Activated CD8-positive, alpha-beta memory T cell treated with anti-CD3 and anti-CD28 coated beads, Interleukin-2, amount 50 U/mL, for 4 hours (primary cell): ENCODE data around the gene PPP2CA.
A peak's percentile ranks its signal among the peaks of the same experiment; 100 is the strongest.
"Not testable (repeated sequence)": the region's sequence is repeated elsewhere in the genome, so short reads cannot be mapped to it uniquely, and the experiment has no call there.

Experiments
- DNase-seq: peaks from one replicate; pipeline ENCODE4 v3.0.0-alpha.2; 2020

PPP2CA gene

GRCh38 chr5:134225780-134226440, at the start of gene PPP2CA:
Gene PPP2CA (minus strand): TSS chr5:134226073. CDS start chr5:134225861, 212 bp downstream.
- peak; percentile 99 for DNase-seq

- no peak for DNase-seq
These were observed 47.9 kb upstream of the PPP2CA start for GRCh38 chr5:134273642-134274395.

DNA sequence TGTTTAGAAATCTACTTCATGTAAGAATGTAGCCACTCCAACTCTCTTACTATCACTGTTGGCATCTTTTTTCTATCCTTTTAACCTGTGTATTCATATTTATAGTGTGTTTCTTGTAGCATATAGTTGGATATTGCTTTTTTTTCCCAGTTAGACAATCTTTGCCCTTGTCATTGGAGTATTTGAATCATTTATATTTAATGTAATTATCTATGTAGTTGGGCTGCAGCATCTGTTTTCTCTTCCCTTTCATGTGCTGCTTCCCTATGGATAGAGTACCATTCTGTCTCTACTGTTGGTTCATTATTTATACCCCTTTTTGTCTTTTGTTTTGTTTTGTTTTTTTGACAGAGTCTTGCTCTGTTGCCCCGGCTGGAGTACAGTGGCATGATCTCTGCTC, 45.2 kb upstream of the PPP2CA start:
- no peak for DNase-seq

DNA sequence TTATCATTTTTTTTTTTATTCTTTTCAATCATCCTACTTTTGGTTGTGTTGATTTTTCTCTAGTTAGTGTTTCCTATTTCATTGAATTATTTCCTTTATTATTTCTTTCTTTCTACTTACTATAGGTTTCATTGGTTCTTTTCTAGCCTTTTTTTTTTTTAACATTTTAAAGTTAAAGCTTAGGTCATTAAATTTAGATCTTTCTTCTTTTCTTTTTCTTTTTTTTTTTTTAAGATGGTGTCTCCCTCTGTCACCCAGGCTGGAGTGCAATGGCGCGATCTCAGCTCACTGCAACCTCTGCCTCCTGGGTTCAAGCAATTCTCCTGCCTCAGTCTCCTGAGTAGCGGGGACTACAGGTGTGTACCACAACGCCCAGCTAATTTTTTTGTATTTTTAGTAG, 43.0 kb upstream of the PPP2CA start:
- DNase-seq: no peak

DNA sequence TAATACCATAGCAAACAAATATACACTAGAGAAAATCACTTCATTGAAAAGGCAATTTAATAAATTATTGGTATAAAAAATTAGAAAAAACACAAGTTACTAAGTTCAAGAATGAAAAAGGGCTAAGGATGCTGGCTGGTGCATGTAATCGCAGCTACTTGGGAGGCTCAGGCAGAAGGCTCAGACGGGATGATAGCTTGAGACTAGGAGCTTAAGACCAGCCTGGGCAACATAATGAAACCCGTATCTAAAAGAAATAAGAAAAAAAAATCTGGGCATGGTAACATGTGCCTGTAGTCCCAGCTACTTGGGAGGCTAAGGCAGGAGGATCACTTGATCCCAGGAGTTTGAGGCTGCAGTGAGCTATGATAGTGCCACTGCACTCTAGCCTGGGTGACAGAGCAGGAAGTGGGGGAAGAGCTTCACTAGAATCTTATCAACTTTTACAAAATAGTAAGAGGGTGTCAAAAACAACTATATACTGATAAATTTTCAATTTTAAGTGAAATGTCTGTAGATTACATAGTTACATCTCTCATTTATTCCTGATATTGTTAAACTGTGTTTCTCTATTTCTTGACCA, 42.2 kb upstream of the PPP2CA start:
- DNase-seq: no peak

DNA sequence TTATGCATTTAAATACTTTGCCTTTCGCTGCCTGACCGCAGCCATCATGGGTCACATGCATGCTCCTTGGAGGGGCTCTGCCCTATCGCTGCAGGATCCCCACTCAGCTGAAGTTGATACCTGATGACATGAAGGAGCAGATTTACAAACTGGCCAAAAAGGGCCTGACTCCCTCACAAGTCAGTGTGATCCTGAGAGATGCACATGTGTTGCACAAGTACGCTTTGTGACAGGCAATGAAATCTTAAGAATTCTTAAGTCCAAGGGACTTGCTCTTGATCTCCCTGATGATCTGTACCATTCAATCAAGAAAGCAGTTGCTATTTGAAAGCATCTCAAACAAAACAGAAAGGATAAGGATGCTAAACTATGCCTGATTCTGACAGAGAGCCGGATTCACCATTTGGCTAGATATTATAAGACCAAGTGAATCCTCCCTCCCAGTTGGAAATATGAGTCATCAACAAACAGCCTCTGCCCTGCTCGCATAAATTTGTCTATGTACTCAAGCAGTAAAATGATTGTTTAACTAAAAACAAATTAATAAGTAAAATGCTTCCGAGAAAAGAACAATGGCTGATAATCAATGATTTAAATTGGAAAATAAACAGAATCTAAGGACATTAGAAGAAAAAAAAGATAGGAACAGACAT, 41.6 kb upstream of the PPP2CA start:
- no peak for DNase-seq

- no peak for DNase-seq
These were observed 37.9 kb upstream of the PPP2CA start for GRCh38 chr5:134263801-134264200.

DNA sequence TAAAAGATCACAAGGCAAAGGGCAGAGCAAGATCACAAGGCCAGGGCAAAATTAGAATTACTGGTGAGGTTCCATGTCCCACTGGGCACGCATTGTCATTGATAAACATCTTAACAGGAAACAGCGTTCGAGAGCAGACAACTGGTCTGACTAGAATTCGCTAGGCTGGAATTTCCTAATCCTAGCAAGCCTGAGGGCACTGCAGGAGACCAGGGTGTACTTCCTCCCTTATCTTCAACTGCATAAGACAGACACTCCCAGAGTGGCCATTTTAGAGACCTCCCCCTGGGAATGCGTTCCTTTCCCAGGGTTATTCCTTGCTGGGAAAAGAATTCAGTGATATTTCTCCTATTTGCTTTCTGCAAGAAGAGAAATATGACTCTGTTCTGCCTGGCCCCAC, 36.8 kb upstream of the PPP2CA start:
- DNase-seq: not testable (repeated sequence)

GRCh38 chr5:134258896-134259295, 33.0 kb upstream of the PPP2CA start:
- DNase-seq: no peak

DNA sequence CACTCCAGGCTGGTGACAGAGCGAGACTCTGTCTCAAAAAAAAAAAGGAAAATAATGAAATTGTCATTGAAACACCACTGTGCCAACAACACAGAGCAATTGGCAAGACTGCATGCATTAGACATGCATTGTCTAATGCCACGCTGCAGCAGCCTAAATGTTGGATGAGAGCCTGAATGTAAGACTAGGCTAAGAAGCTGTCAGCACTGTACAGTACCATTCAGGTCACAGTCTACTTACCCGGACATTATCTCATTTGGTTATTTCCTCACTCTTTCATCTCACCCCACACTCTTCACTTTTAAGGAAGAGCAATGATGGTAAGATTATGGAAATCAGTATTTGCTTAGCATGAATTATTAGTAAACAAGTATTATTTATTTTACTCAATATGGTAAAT, 31.3 kb upstream of the PPP2CA start:
- no peak for DNase-seq

- DNase-seq: no peak
These were observed 29.7 kb upstream of the PPP2CA start for GRCh38 chr5:134255418-134256150.

- DNase-seq: not testable (repeated sequence)
These were observed 27.7 kb upstream of the PPP2CA start for GRCh38 chr5:134253368-134254153.

- DNase-seq: no peak
These were observed 26.8 kb upstream of the PPP2CA start for GRCh38 chr5:134252671-134253070.

- DNase-seq: no peak
These were observed 25.1 kb upstream of the PPP2CA start for GRCh38 chr5:134250949-134251348.

DNA sequence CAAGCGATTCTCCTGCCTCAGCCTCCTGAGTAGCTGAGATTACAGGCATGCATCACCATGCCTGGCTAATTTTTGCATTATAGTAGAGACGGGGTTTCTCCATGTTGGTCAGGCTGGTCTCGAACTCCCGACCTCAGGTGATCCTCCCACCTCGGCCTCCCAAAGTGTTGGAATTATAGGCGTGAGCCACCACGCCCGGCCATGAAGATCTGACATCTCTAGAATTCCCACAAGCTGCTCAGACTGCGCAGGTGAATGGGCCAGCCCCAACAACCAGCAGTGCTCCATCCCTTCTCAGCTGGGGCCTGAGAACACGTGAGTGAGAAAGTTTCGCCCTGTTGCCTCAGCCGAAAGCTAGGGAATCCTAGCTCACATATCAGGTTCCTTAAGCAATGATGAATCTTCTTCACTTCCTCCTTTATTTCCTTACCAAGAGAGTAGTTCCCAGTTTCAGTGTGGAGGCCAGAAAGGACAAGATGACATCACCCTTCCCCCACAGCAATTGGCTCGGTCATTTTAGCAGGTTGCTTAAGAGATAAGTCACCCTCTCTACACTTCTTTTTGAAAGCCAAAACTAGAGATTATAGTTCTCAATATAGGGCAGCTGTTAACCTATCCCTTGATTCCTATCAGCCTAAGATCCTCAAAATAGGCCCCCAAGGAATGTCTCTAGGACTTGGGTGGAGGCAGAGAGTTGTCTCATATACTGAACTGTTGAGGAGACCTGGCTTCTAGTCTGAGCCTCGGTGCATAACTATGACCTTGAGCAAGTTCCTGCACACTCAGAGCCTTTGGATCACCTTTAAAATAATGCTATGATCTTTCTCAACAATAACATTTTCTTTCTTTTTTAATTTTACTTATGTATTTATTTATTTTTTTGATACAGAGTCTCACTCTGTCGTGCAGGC, 23.9 kb upstream of the PPP2CA start:
- no peak for DNase-seq

DNA sequence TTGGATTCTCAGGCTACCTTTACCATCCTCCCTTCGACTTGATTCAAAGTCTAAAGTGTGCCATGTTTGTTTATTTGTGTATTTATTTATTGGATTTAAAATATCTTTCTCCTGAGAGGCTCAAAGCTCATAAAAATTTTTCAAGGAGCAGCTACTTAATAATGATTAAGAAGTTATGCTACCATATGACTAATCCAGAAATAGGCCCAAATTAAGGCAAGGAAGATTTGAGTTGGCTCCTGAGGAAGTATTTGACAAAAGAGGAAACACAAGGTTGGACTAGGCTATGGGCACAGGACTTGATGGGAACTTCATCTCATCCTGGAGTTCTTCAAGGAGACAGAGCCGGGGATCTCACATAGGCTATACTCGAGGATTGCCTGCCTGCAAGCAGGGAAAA, 22.4 kb upstream of the PPP2CA start:
- no peak for DNase-seq

- no peak for DNase-seq
These were observed 21.8 kb upstream of the PPP2CA start for GRCh38 chr5:134247428-134248224.

GRCh38 chr5:134246771-134247427, 21.0 kb upstream of the PPP2CA start:
- no peak for DNase-seq

DNA sequence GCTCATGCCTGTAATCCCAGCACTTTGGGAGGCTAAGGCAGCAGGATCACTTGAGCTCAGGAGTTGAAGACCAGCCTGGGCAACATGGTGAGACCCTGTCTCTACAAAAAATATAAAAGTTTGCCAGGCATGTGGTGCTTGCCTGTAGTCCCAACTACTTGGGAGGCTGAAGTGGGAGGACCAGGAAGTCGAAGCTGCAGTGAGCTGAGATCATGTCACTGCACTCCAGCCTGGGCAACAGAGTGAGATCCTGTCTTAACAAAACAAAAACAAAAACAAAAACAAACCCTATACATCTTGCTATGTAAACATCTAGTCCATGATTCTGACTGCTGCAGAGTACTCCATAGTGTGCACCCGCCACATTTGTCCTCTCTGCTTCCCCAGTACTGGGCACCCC, 19.8 kb upstream of the PPP2CA start:
- no peak for DNase-seq
